GM21360 (cell line): Measurements from ENCODE around the gene HYCC1.
"Not testable (repeated sequence)": the region's sequence is repeated elsewhere in the genome, so short reads cannot be mapped to it uniquely, and the experiment has no call there.

Experiments
- ATAC-seq: cut with Tn5 transposase; IDR thresholded peaks from one replicate; pipeline ENCODE4 v1.9.1; 2021; ENCODE audit warnings: mild to moderate bottlenecking, moderate library complexity; ENCODE audit not compliant: unreplicated experiment

Gene HYCC1

GRCh38 chr7:22989643-22990587 is 24.0 kb downstream of the HYCC1 start:
- ATAC-seq, result no peak

DNA sequence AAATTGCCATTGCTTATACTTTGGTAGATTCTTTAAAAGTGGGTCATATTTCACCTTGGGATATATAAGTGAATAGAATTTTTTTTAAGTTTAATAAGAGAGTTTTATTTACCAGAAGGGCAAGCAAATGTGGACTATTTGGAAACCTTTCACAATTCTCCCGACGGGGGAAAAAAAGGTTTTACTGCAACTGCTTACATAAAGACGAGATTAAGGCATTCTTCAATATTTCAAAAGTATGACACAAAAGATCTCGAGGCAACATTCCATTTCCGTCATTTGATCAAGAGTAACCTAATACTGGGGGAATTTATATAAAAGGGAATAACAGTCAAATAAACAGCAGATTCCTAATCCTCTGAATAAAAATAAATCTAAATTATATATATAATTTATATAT is 28.5 kb downstream of the HYCC1 start:
- no peak for ATAC-seq

DNA sequence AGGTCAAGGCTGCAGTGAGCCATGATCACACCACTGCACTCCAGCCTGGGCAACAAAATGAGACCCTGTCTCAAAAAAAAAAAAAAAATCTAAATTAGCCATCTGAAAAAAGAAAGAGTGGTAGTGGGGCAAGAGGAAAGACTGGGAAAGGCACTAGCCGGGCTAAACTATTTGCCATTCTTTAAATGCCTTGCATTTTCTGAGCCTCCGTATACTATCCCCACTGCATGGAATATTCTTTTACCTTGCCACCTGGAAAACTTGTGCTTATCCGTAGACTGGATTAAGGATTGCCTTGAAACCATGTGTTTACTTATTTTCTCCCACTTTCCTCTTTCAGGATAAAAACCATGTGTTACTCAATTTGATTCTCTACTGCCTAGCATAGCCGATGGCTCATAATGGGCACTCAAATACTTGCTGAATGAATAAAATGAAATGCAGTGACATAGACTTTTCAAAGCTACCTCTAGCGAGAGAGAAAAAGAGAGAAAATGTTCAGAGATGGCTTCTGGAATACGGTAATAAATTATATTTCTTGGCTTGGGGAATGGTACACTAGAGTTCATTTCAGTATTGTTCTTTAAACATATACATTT is 30.6 kb downstream of the HYCC1 start:
- no peak for ATAC-seq

GRCh38 chr7:22980422-22980821 is 33.5 kb downstream of the HYCC1 start:
- no peak for ATAC-seq

GRCh38 chr7:22979861-22980260 is 34.1 kb downstream of the HYCC1 start:
- no peak for ATAC-seq

- no peak for ATAC-seq
Observed at GRCh38 chr7:22979251-22979650, 34.7 kb downstream of the HYCC1 start.

GRCh38 chr7:22974636-22975035 is 39.3 kb downstream of the HYCC1 start:
- ATAC-seq, result not testable (repeated sequence)

GRCh38 chr7:22972207-22972606 is 41.7 kb downstream of the HYCC1 start:
- no peak for ATAC-seq

DNA sequence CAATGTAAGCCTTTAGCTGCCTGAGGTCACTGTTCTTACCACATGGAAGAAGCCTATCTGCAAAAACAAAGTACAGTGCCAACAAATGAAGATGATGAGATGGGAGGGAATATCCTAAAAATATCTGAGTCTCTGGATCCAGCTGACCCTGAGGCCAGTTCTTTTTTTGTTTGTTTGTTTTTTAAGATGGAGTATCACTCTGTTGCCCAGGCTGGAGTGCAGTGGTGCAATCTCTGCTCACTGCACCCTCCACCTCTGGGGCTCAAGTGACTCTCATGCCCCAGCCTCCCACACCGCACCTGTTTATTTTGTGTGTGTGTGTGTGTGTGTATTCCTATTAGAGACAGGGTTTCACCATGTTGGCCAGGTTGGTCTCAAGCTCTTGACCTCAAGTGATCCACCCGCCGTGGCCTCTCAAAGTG is 44.9 kb downstream of the HYCC1 start:
- no peak for ATAC-seq
